Activated CD4-positive, alpha-beta T cell treated with anti-CD3 and anti-CD28 coated beads, Interleukin-10, Interleukin-2, amounts not matched to agents 100 ng/mL and 50 ng/mL, durations not matched to agents 16 hours and 8 hours (primary cell): ENCODE measurements around the gene BUD23.
"Not testable (repeated sequence)": the region's sequence is repeated elsewhere in the genome, so short reads cannot be mapped to it uniquely, and the experiment has no call there.

Experiments used
- DNase-seq: peaks from one replicate; pipeline ENCODE4 v3.0.0-alpha.2; 2020

The BUD23 gene

GRCh38 chr7:73722182-73722581 lies 38.8 kb downstream of the BUD23 start:
- not testable (repeated sequence) for DNase-seq

GRCh38 chr7:73722785-73723184 lies 39.4 kb downstream of the BUD23 start:
- DNase-seq = no peak

- no peak for DNase-seq
Measured at GRCh38 chr7:73723813-73724212, 40.4 kb downstream of the BUD23 start.

- no peak for DNase-seq
Measured at GRCh38 chr7:73726083-73726466, 42.7 kb downstream of the BUD23 start.

- DNase-seq = no peak
Measured at GRCh38 chr7:73727952-73728351, 44.6 kb downstream of the BUD23 start.

GRCh38 chr7:73728551-73728950 lies 45.2 kb downstream of the BUD23 start:
- DNase-seq = no peak

GRCh38 chr7:73730485-73730884 lies 47.1 kb downstream of the BUD23 start:
- DNase-seq = no peak

GRCh38 chr7:73732397-73732796 lies 49.0 kb downstream of the BUD23 start:
- no peak for DNase-seq

GRCh38 chr7:73734619-73735527 lies 51.5 kb downstream of the BUD23 start:
- peak; percentile 91 for DNase-seq

- DNase-seq = no peak
Measured at GRCh38 chr7:73735528-73735905, 52.1 kb downstream of the BUD23 start.

GRCh38 chr7:73736885-73737284 lies 53.5 kb downstream of the BUD23 start:
- DNase-seq = no peak

- no peak for DNase-seq
Measured at GRCh38 chr7:73737491-73738219, 54.3 kb downstream of the BUD23 start.

- DNase-seq = peak; percentile 73
Measured at GRCh38 chr7:73738220-73738611, 54.8 kb downstream of the BUD23 start.

GRCh38 chr7:73738612-73739386 lies 55.4 kb downstream of the BUD23 start, which contains the start of gene ABHD11:
Gene ABHD11 (minus strand): TSS chr7:73738802. CDS start chr7:73738770, 32 bp downstream.
- DNase-seq = peak; percentile 98

- no peak for DNase-seq
Measured at GRCh38 chr7:73739387-73739767, 56.0 kb downstream of the BUD23 start.

- DNase-seq = no peak
Measured at GRCh38 chr7:73740212-73740611, 56.8 kb downstream of the BUD23 start.

- DNase-seq = no peak
Measured at GRCh38 chr7:73740771-73741170, 57.4 kb downstream of the BUD23 start.

GRCh38 chr7:73741600-73741999 lies 58.2 kb downstream of the BUD23 start:
- no peak for DNase-seq

- DNase-seq = no peak
Measured at GRCh38 chr7:73742338-73742752, 58.9 kb downstream of the BUD23 start.

GRCh38 chr7:73742753-73743641 lies 59.6 kb downstream of the BUD23 start:
- DNase-seq = no peak

GRCh38 chr7:73746378-73746777 lies 63.0 kb downstream of the BUD23 start:
- no peak for DNase-seq
